Breast epithelium (tissue), 3 donors: Measurements from ENCODE around the gene HSPB6.

ENCODE experiments used
- CTCF ChIP-seq, 3 donors: fragments of 450-650 bp; IDR thresholded peaks; one replicate each; pipeline ENCODE4 v1.5.1; 2016 to 2017; ENCODE audit warnings: antibody characterized with exemption in 3 of 3, mild to moderate bottlenecking in 3 of 3, moderate library complexity in 3 of 3
- POLR2A ChIP-seq: fragments of 450-650 bp; IDR thresholded peaks from one replicate; pipeline ENCODE4 v1.6.1; 2016; ENCODE audit warnings: antibody characterized with exemption, mild to moderate bottlenecking, moderate library complexity

GRCh38 chr19:35712567-35713505 is 44.0 kb downstream of the HSPB6 start:
- TF ChIP-seq POLR2A, result no peak
- TF ChIP-seq CTCF (IDR thresholded peaks at IDR 0.05), result no peak
